SU-DHL-6 (cell line): ENCODE data around the gene KLHDC7B.

ENCODE experiments used
- CTCF ChIP-seq: fragments of 200-600 bp; sonication (generic); IDR thresholded peaks from one replicate; pipeline ENCODE4 v1.5.1; 2017; ENCODE audit warnings: antibody characterized with exemption, mild to moderate bottlenecking, low read length, moderate library complexity; ENCODE audit not compliant: insufficient read depth, poor library complexity, severe bottlenecking
- EZH2phosphoT487 ChIP-seq: fragments of 200-600 bp; sonication (generic), shearing (Covaris generic); conservative IDR thresholded peaks from 2 replicates; pipeline ENCODE4 v1.6.1; 2018; ENCODE audit warnings: mild to moderate bottlenecking, antibody characterized with exemption, low read length, moderate library complexity, mixed read lengths

GRCh38 chr22:50584106-50585096, 38.7 kb downstream of the KLHDC7B start:
- TF ChIP-seq CTCF (no peak), EZH2phosphoT487 (no peak)
